K562 (cell line): ENCODE data around the gene TP53BP2. TPM values are rescaled to one million over a fixed set of nuclear protein-coding genes. Genes with fewer than 3 reads are reported as not detected.

Experiments
- ATAC-seq: fragments of 200-7000 bp; cut with Tn5 transposase; 3 replicates; pipeline ENCODE4 v1.9.1; 2020; ENCODE audit warnings: moderate library complexity
- BruUV-seq: library from RNA; stranded (reverse); fragments of 400-500 nt; replicated peaks from 2 replicates; lab custom pipeline; 2021; lab: Mats Ljungman, UMichigan
- CTCF ChIA-PET: fragments of 300-600 bp; formaldehyde crosslinking; extraction: SDS; loops from one replicate; lab custom pipeline; 2021; ENCODE audit warnings: low intra/inter-chr PET ratio; lab: Yijun Ruan, JAX
- POLR2A ChIA-PET: fragments of 300-600, 350-650 bp; sonication (Branson Sonifier 250); formaldehyde crosslinking; extraction: SDS; loops from one replicate; lab custom pipeline; 2021; ENCODE audit warnings: antibody characterized with exemption, inconsistent platforms; lab: Yijun Ruan, JAX
- DNase-seq, 4 experiments: peaks; one replicate each; pipeline versions ENCODE4 v3.0.0 to v3.0.0-alpha.2; 2011 to 2018; ENCODE audit warnings: low spot score in 3 of 4, mixed read lengths in 3 of 4; ENCODE audit errors: extremely low read depth in 1 of 4
- FAIRE-seq: peaks from 2 replicates; lab custom pipeline; 2011; peaks lifted over from hg19 to GRCh38; lab: Jason Lieb, UNC
- H2AFZ ChIP-seq: 2 replicates; pipeline ENCODE4 v1.6.0; 2011; ENCODE audit warnings: low read depth, low read length, control low read depth, inconsistent platforms
- H3K27ac ChIP-seq: fragments of 200-600 bp; 3 replicates; pipeline ENCODE4 v1.8.0; 2011; ENCODE audit warnings: low read depth, mild to moderate bottlenecking, control low read depth, inconsistent platforms, low read length, moderate library complexity, mixed read lengths; ENCODE audit errors: extremely low read depth
- H3K27me3 ChIP-seq, 2 experiments: fragments of 300-600 bp in 1 of 2; 2 replicates in 1 of 2; 3 replicates in 1 of 2; pipeline versions ENCODE4 v1.6.0 to v1.8.0; 2011; ENCODE audit warnings: inconsistent platforms in 2 of 2, low read length in 2 of 2, mild to moderate bottlenecking in 1 of 2, mixed read lengths in 1 of 2, moderate library complexity in 1 of 2; ENCODE audit not compliant: control insufficient read depth in 2 of 2, insufficient read depth in 2 of 2
- H3K36me3 ChIP-seq: fragments of 300-600 bp; 3 replicates; pipeline ENCODE4 v1.8.0; 2011; ENCODE audit warnings: mild to moderate bottlenecking, low read length, inconsistent platforms; ENCODE audit not compliant: control insufficient read depth, insufficient read depth
- H3K4me1 ChIP-seq, 2 experiments: fragments of 200-600 bp in 1 of 2; replicated peaks in 1 of 2; 2 replicates in 1 of 2; 3 replicates in 1 of 2; pipeline versions ENCODE4 v1.5.1 to v1.8.0; 2011; ENCODE audit warnings: inconsistent platforms in 2 of 2, low read length in 2 of 2, mild to moderate bottlenecking in 1 of 2, mixed read lengths in 1 of 2, moderate library complexity in 1 of 2; ENCODE audit not compliant: control insufficient read depth in 2 of 2, insufficient read depth in 2 of 2
- H3K4me2 ChIP-seq: 2 replicates; pipeline ENCODE4 v1.6.1; 2011; ENCODE audit warnings: low read length, control low read depth, inconsistent platforms, mixed read lengths; ENCODE audit not compliant: insufficient read depth
- H3K4me3 ChIP-seq: fragments of 200-600 bp; sonication (generic), shearing (Covaris generic); 2 replicates; pipeline ENCODE4 v1.5.1; 2016; ENCODE audit warnings: control low read depth, inconsistent platforms
- H3K79me2 ChIP-seq: fragments of 200-600 bp; 3 replicates; pipeline ENCODE4 v1.8.0; 2011; ENCODE audit warnings: low read length, inconsistent platforms; ENCODE audit not compliant: control insufficient read depth, insufficient read depth
- H3K9ac ChIP-seq, 2 experiments: 2 replicates each; pipeline versions ENCODE4 v1.6.0 to v1.6.1; 2011; ENCODE audit warnings: low read depth in 2 of 2, low read length in 2 of 2, control low read depth in 1 of 2, inconsistent platforms in 1 of 2, mild to moderate bottlenecking in 1 of 2, mixed read lengths in 1 of 2; ENCODE audit not compliant: insufficient read depth in 1 of 2
- H3K9me1 ChIP-seq: one replicate; pipeline ENCODE4 v1.6.0; 2011; ENCODE audit warnings: inconsistent platforms, mild to moderate bottlenecking, low read length, moderate library complexity; ENCODE audit not compliant: control insufficient read depth, insufficient read depth
- H3K9me3 ChIP-seq: replicated peaks from 2 replicates; pipeline ENCODE4 v1.5.1; 2011; ENCODE audit warnings: low read depth, low read length, inconsistent platforms; ENCODE audit not compliant: control insufficient read depth, insufficient read depth
- H4K20me1 ChIP-seq: replicated peaks from 2 replicates; pipeline ENCODE4 v1.6.1; 2011; ENCODE audit warnings: low read length, inconsistent platforms, mixed read lengths; ENCODE audit not compliant: control insufficient read depth, insufficient read depth
- CBX2 ChIP-seq: fragments of 200-600 bp; sonication (generic); IDR thresholded peaks from one replicate; pipeline ENCODE4 v1.6.1; 2012; ENCODE audit warnings: mild to moderate bottlenecking, low read length, inconsistent platforms; ENCODE audit not compliant: insufficient read depth, poor library complexity, severe bottlenecking
- ESRRB ChIP-seq: fragments of 250-450 bp; sonication (Bioruptor Pico); IDR thresholded peaks from 2 replicates; pipeline ENCODE4 v1.5.0; 2020; ENCODE audit warnings: mild to moderate bottlenecking, moderate library complexity, borderline replicate concordance
- FIP1L1 ChIP-seq: fragments of 200-400 bp; formaldehyde crosslinking; IDR thresholded peaks from 2 replicates; pipeline ENCODE4 v1.6.1; 2018; ENCODE audit warnings: mild to moderate bottlenecking, low read depth, low read length; ENCODE audit not compliant: poor library complexity, severe bottlenecking
- HNRNPUL1 ChIP-seq: fragments of 200-400 bp; formaldehyde crosslinking; IDR thresholded peaks from 2 replicates; pipeline ENCODE4 v1.6.1; 2017; ENCODE audit warnings: low read length
- PYGO2 ChIP-seq: fragments of 450-650 bp; IDR thresholded peaks from 2 replicates; pipeline ENCODE4 v1.6.1; 2016; ENCODE audit warnings: mild to moderate bottlenecking, missing genetic modification characterization, moderate library complexity, missing compliant biosample characterization
- SMARCC2 ChIP-seq: fragments of 450-650 bp; IDR thresholded peaks from 2 replicates; pipeline ENCODE4 v1.6.1; 2017; ENCODE audit warnings: antibody characterized with exemption, moderate library complexity, mild to moderate bottlenecking, low read depth
- TAF1 ChIP-seq: IDR thresholded peaks from 2 replicates; pipeline ENCODE4 v1.6.1; 2011; ENCODE audit warnings: mild to moderate bottlenecking, low read length, moderate library complexity; ENCODE audit not compliant: insufficient read depth, control insufficient read depth, severe bottlenecking; ENCODE audit errors: extremely low read depth
- TAF9B ChIP-seq: fragments of 450-650 bp; IDR thresholded peaks from 2 replicates; pipeline ENCODE4 v1.6.1; 2018; ENCODE audit warnings: mild to moderate bottlenecking; ENCODE audit not compliant: partially characterized antibody
- ZBTB1 ChIP-seq: sonication (generic); formaldehyde crosslinking; IDR thresholded peaks from 2 replicates; pipeline ENCODE4 v1.8.1; 2023; ENCODE audit warnings: missing genetic modification reagents, low read depth, mild to moderate bottlenecking, borderline replicate concordance
- ZNF24 ChIP-seq: fragments of 450-650 bp; IDR thresholded peaks from 2 replicates; pipeline ENCODE4 v1.6.1; 2016
- ZNF398 ChIP-seq: fragments of 250-450 bp; sonication (Bioruptor Pico); IDR thresholded peaks from 2 replicates; pipeline ENCODE4 v1.8.0; 2021; ENCODE audit warnings: moderate library complexity, mild to moderate bottlenecking, inconsistent platforms
- ZNF512 ChIP-seq: IDR thresholded peaks from 2 replicates; pipeline ENCODE4 v1.6.1; 2016; ENCODE audit warnings: missing genetic modification characterization, missing compliant biosample characterization
- ZNF584 ChIP-seq: fragments of 200-800 bp; sonication (Bioruptor generic); IDR thresholded peaks from 2 replicates; pipeline ENCODE4 v1.6.1; 2016; ENCODE audit warnings: low read depth, mild to moderate bottlenecking, missing genetic modification characterization, missing compliant biosample characterization
- WGBS: fragments of 100-300 bp; shearing (Covaris generic); methylation state at CpG from one replicate; pipeline ENCODE4 v1.1.6; 2016; ENCODE audit warnings: low coverage, mixed read lengths; ENCODE audit not compliant: insufficient coverage; ENCODE audit errors: missing lambda C conversion rate; 5-methylcytosine and 5-hydroxymethylcytosine counted together
- in situ Hi-C: fragments of 300-500 bp; cut with MboI; formaldehyde crosslinking; loops from 4 replicates; pipeline ENCODE4 v1.15.0; 2018; ENCODE audit warnings: inconsistent platforms, mixed read lengths
- intact Hi-C: fragments of 100-400 bp; cut with micrococcal nuclease; formaldehyde crosslinking; loops from 2 replicates; pipeline ENCODE4 v1.14.2; 2022
- polyA plus RNA-seq, 8 experiments: library from polyadenylated mRNA; depleted of rRNA in 4 of 8; stranded (reverse) in 5 of 8; unstranded in 3 of 8; fragments of >200 nt; fragmentation: Nextera tagmentation in 2 of 8; fragmentation: Illumina TruSeq in 1 of 8; extraction: Ambion mirVana in 2 of 8; extraction: Trizol in 1 of 8; gene quantifications; 2 replicates each; pipeline versions ENCODE4 v1.2.1 to v1.2.3, GENCODE V29; 2011 to 2014; ENCODE audit warnings: inconsistent platforms in 1 of 8, missing spikeins in 1 of 8
- total RNA-seq, 7 experiments: library from RNA; depleted of rRNA in 6 of 7; stranded (reverse); fragments of >200 nt in 6 of 7; fragmentation: Illumina TruSeq in 2 of 7; extraction: Trizol in 2 of 7; gene quantifications; 2 replicates each; pipeline versions ENCODE4 v1.2.1 to v1.2.3, GENCODE V29; 2011 to 2021; ENCODE audit warnings: low replicate concordance in 1 of 7

Gene TP53BP2
- total and polyA plus RNA-seq, 9 of the 15 experiments (the other 6 are each of a cell fraction or from before 2014, with no cell fraction given): 17.0 to 69.6 (median 40.1) TPM

GRCh38 chr1:223849352-223850254 lies 3.9 kb upstream of the TP53BP2 start (continued):
- TF ChIP-seq ZNF398: no peak

GRCh38 chr1:223848536-223848935 lies 2.8 kb upstream of the TP53BP2 start:
- intact Hi-C loops: loop anchor here (5.0 kb wide), 1 partner anchor 484 kb away; the partner anchor contains the start of gene NVL
- Histone ChIP-seq H3K4me2 (peak overlapping the region; percentile 5; the same call in 1 of the 2 replicates), H3K36me3 (peaks cover 7% of the 10 kb centered on the region; the same call in 1 of the 3 replicates), H3K4me3 (no peak overlapping the region), H3K9me1 (no peaks in the 10 kb centered on the region), H2AFZ (peak overlapping the region; percentile 85; the same call in 1 of the 2 replicates), H3K79me2 (peaks cover 29% of the 10 kb centered on the region), H3K4me1 (peaks cover 23 to 27% of the 10 kb centered on the region in 2 experiments), H3K27me3 (no peaks in the 10 kb centered on the region), H3K9me3 (no peaks in the 10 kb centered on the region), H4K20me1 (peaks cover 4% of the 10 kb centered on the region; the same call in 1 of the 2 replicates), H3K9ac (no peak overlapping the region; a peak in 1 of 4 replicates), H3K27ac (peak overlapping the region; percentile 69; the same call in 2 of the 3 replicates)
- no TSS peak for BruUV-seq
- WGBS: 88% methylated on average over 2 of the region's 2 CpGs
- in situ Hi-C loops: no loop called here
- FAIRE-seq (no peak), ATAC-seq (no peak), DNase-seq (no peak)
- CTCF ChIA-PET: no interaction called here
- POLR2A ChIA-PET: interaction anchor here (1.2 kb wide), 1 partner anchor 8 kb away, joined by 5 read pairs; no protein-coding TSS in a partner anchor
- TF ChIP-seq ZNF24: no peak
- no peak for TF ChIP-seq FIP1L1
- no peak for TF ChIP-seq TAF1
- peak; percentile 56; the same call in 1 of the 2 replicates for TF ChIP-seq ZNF512
- no peak for TF ChIP-seq SMARCC2
- TF ChIP-seq HNRNPUL1: no peak
- TF ChIP-seq PYGO2 (tag): no peak
- TF ChIP-seq CBX2: no peak
- TF ChIP-seq ESRRB: no peak
- TF ChIP-seq TAF9B: no peak
- TF ChIP-seq ZBTB1 (CRISPR knock-in tag): no peak
- 0 out of 2 replicates have a peak, but pooled peaks have one; percentile 5 for TF ChIP-seq ZNF584 (CRISPR knock-in tag)
